ENCODE data around the gene NAE1. TPM values are rescaled to one million over a fixed set of nuclear protein-coding genes. Genes with fewer than 3 reads are reported as not detected.

The NAE1 gene
- total RNA-seq, 1 donor from 2014 or later: 63.9 TPM

- TF ChIP-seq CTCF (IDR thresholded peaks at IDR 0.05; ENCODE audit: unreplicated experiment): no peak
- Mint-ChIP-seq H3K27ac (ENCODE audit: unreplicated experiment) (no peak overlapping the region), H3K9me3 (ENCODE audit: unreplicated experiment) (no peaks in the 10 kb centered on the region), H3K27me3 (ENCODE audit: unreplicated experiment) (peaks cover 11% of the 10 kb centered on the region), H3K36me3 (ENCODE audit: low read depth, unreplicated experiment) (no peaks in the 10 kb centered on the region), H3K4me1 (ENCODE audit: unreplicated experiment) (peaks cover 2% of the 10 kb centered on the region), H3K4me3 (ENCODE audit: unreplicated experiment) (no peak overlapping the region)
- no peak for DNase-seq (ENCODE audit: low spot score)
Observed at GRCh38 chr16:66850115-66850815, 19.5 kb upstream of the NAE1 start.

- Mint-ChIP-seq H3K4me1 (ENCODE audit: unreplicated experiment) (peaks cover 2% of the 10 kb centered on the region), H3K27me3 (ENCODE audit: unreplicated experiment) (peaks cover 12% of the 10 kb centered on the region), H3K9me3 (ENCODE audit: unreplicated experiment) (no peaks in the 10 kb centered on the region), H3K4me3 (ENCODE audit: unreplicated experiment) (no peak overlapping the region), H3K36me3 (ENCODE audit: low read depth, unreplicated experiment) (no peaks in the 10 kb centered on the region), H3K27ac (ENCODE audit: unreplicated experiment) (no peak overlapping the region)
- no peak for TF ChIP-seq CTCF (IDR thresholded peaks at IDR 0.05; ENCODE audit: unreplicated experiment)
- no peak for DNase-seq (ENCODE audit: low spot score)
Observed at GRCh38 chr16:66849549-66849948, 18.8 kb upstream of the NAE1 start.

GRCh38 chr16:66849021-66849420, 18.2 kb upstream of the NAE1 start:
- Mint-ChIP-seq H3K36me3 (ENCODE audit: low read depth, unreplicated experiment) (no peaks in the 10 kb centered on the region), H3K27ac (ENCODE audit: unreplicated experiment) (no peak overlapping the region), H3K27me3 (ENCODE audit: unreplicated experiment) (peaks cover 12% of the 10 kb centered on the region), H3K9me3 (ENCODE audit: unreplicated experiment) (no peaks in the 10 kb centered on the region), H3K4me3 (ENCODE audit: unreplicated experiment) (no peak overlapping the region), H3K4me1 (ENCODE audit: unreplicated experiment) (peaks cover 2% of the 10 kb centered on the region)
- no peak for TF ChIP-seq CTCF (IDR thresholded peaks at IDR 0.05; ENCODE audit: unreplicated experiment)
- no peak for DNase-seq (ENCODE audit: low spot score)

GRCh38 chr16:66848172-66848571, 17.4 kb upstream of the NAE1 start:
- Mint-ChIP-seq H3K36me3 (ENCODE audit: low read depth, unreplicated experiment) (no peaks in the 10 kb centered on the region), H3K4me3 (ENCODE audit: unreplicated experiment) (no peak overlapping the region), H3K27ac (ENCODE audit: unreplicated experiment) (no peak overlapping the region), H3K4me1 (ENCODE audit: unreplicated experiment) (peaks cover 2% of the 10 kb centered on the region), H3K9me3 (ENCODE audit: unreplicated experiment) (no peaks in the 10 kb centered on the region), H3K27me3 (ENCODE audit: unreplicated experiment) (peaks cover 19% of the 10 kb centered on the region)
- no peak for TF ChIP-seq CTCF (IDR thresholded peaks at IDR 0.05; ENCODE audit: unreplicated experiment)
- no peak for DNase-seq (ENCODE audit: low spot score)

- Mint-ChIP-seq H3K9me3 (ENCODE audit: unreplicated experiment) (no peaks in the 10 kb centered on the region), H3K27ac (ENCODE audit: unreplicated experiment) (no peak overlapping the region), H3K4me1 (ENCODE audit: unreplicated experiment) (peaks cover 2% of the 10 kb centered on the region), H3K27me3 (ENCODE audit: unreplicated experiment) (peaks cover 25% of the 10 kb centered on the region), H3K36me3 (ENCODE audit: low read depth, unreplicated experiment) (no peaks in the 10 kb centered on the region), H3K4me3 (ENCODE audit: unreplicated experiment) (no peak overlapping the region)
- no peak for DNase-seq (ENCODE audit: low spot score)
- TF ChIP-seq CTCF (IDR thresholded peaks at IDR 0.05; ENCODE audit: unreplicated experiment): no peak
Observed at GRCh38 chr16:66847533-66848067, 16.8 kb upstream of the NAE1 start.

Measured in endothelial cell (in vitro differentiated cells).